Heart left ventricle (tissue), 16 donors: ENCODE data around the gene ART3. TPM values are rescaled to one million over a fixed set of nuclear protein-coding genes. Genes with fewer than 3 reads are reported as not detected.

Experiments
- ATAC-seq, 4 donors: fragments of 200-7000 bp; cut with Tn5 transposase; one replicate each; pipeline ENCODE4 v1.9.1; 2020 to 2022; ENCODE audit warnings: moderate library complexity in 4 of 4, mild to moderate bottlenecking in 3 of 4, moderate number of reproducible peaks in 1 of 4
- DNase-seq, 5 donors: peaks; one replicate each; pipeline ENCODE4 v3.0.0-alpha.2; 2020
- H3K27ac ChIP-seq, 12 donors: fragments of 200-600 bp; sonication (generic) in 4 of 12; one replicate each; pipeline versions ENCODE4 v1.5.0 to v1.8.0; 2016 to 2022; ENCODE audit warnings: mild to moderate bottlenecking in 2 of 12
- H3K27me3 ChIP-seq, 9 donors: fragments of 200-600 bp; sonication (generic) in 2 of 9; one replicate each; pipeline versions ENCODE4 v1.5.1 to v1.8.0; 2016 to 2022; ENCODE audit warnings: mild to moderate bottlenecking in 3 of 9
- H3K36me3 ChIP-seq, 9 donors: fragments of 200-600 bp; sonication (generic) in 2 of 9; one replicate each; pipeline versions ENCODE4 v1.5.0 to v1.8.0; 2018 to 2022; ENCODE audit warnings: mild to moderate bottlenecking in 2 of 9
- H3K4me1 ChIP-seq, 12 donors: fragments of 200-600 bp; sonication (generic) in 4 of 12; one replicate each; pipeline versions ENCODE4 v1.5.0 to v1.8.0; 2016 to 2022; ENCODE audit warnings: mild to moderate bottlenecking in 3 of 12
- H3K4me3 ChIP-seq, 12 donors: fragments of 200-600 bp; sonication (generic) in 4 of 12; one replicate each; pipeline versions ENCODE4 v1.5.0 to v1.8.0; 2017 to 2022; ENCODE audit warnings: mild to moderate bottlenecking in 9 of 12, moderate library complexity in 4 of 12
- H3K9me3 ChIP-seq, 12 donors: fragments of 200-600 bp; sonication (generic) in 4 of 12; one replicate each; pipeline versions ENCODE4 v1.5.0 to v1.8.0; 2016 to 2022; ENCODE audit warnings: mild to moderate bottlenecking in 1 of 12
- CTCF ChIP-seq, 12 donors: fragments of 200-600 bp; sonication (generic) in 4 of 12; IDR thresholded peaks; one replicate each; pipeline versions ENCODE4 v1.5.0 to v1.8.0; 2018 to 2022; ENCODE audit warnings: antibody characterized with exemption in 12 of 12, mild to moderate bottlenecking in 5 of 12
- POLR2A ChIP-seq, 2 donors: fragments of 450-650 bp; IDR thresholded peaks; one replicate each; pipeline ENCODE4 v1.6.1; 2017; ENCODE audit warnings: antibody characterized with exemption in 2 of 2, mild to moderate bottlenecking in 2 of 2, moderate library complexity in 2 of 2
- WGBS, 4 donors: extraction: QIAGEN DNeasy Blood & Tissue Kit in 2 of 4; methylation state at CpG; one replicate each; pipeline versions ENCODE4 v1.1.5 to v1.1.7; 2013 to 2018; 5-methylcytosine and 5-hydroxymethylcytosine counted together
- intact Hi-C, 10 donors: fragments of 100-400 bp; cut with DNase I; formaldehyde crosslinking; loops; one replicate each; pipeline versions ENCODE4 v1.11.1 to v1.14.2; 2022
- polyA plus RNA-seq, 2 donors: library from polyadenylated mRNA; stranded (reverse); fragments of 200-250 nt; gene quantifications; one replicate each; pipeline ENCODE4 v1.2.3, GENCODE V29; 2013
- total RNA-seq, 9 donors: library from RNA; depleted of rRNA in 2 of 9; stranded (reverse); fragments of >200 nt in 2 of 9; fragmentation: NEBNext Ultra II Directional in 3 of 9; extraction: Animal tissue kit (Norgen Biotek cat#: 25700) in 3 of 9; gene quantifications; one replicate each; pipeline versions ENCODE4 v1.1.0 to v1.2.4, GENCODE V29; 2016 to 2023
- donor health status: ischemic (EF 13 %, LVEDD 7.1; RV severe dilation, severe dysfunction).
- donor health status: healthy with polysubstance abuse.
- donor health status: DM: no; HTN: yes; CAD: no.
- donor health status: DM: no; HTN: no; CAD: no.
- donor health status: ischemic (EF 25% LVEDD 6.9; RV normal size, moderate dysfunction).
- donor health status: ischemic (EF 25% LVEDD 5.7; RV mildly dilated, moderate dysfunction).
- donor health status: healthy.
- donor health status: DM: yes; HTN: yes; CAD: no.
- donor health status: ischemic (EF 35%, LVEDD 5.7; RV mildly dilated, moderate dysfunction).
- donor health status: nonischemic (EF 11% LVEDD 7.7; RV severe dilation, severe dysfunction).
- donor health status: DM: yes; HTN: yes; CAD: no.
- donor health status: PGD.
- donor health status: ischemic (EF 29% LVEDD 5.4; RV normal size, mild dysfunction).
- donor health status: nonischemic (EF 23%, LVEDD 6.1; RV moderate dilation, normal function).

ART3 gene
- total and polyA plus RNA-seq, 11 donors, result 38.8 to 230 (median 73.4) TPM

- Histone ChIP-seq H3K27me3 (no peaks in the 10 kb centered on the region), H3K4me3 (peak overlapping the region in 6 of 12 donors; percentile 15 to 40 (median 30)), H3K4me1 (peaks cover 0 to 38% (median 19%) of the 10 kb centered on the region in 12 donors), H3K27ac (peak overlapping the region in 2 of 12 donors; percentile 19 to 44), H3K36me3 (no peaks in the 10 kb centered on the region), H3K9me3 (no peaks in the 10 kb centered on the region)
- peak; percentile 13 to 69 (median 56) for TF ChIP-seq CTCF (IDR thresholded peaks at IDR 0.05)
- TF ChIP-seq POLR2A (IDR thresholded peaks at IDR 0.05), result no peak
- intact Hi-C loops, result loop anchor here in 4 of 10 donors (5.0 kb wide), 2 partner anchors 90 to 95 kb away; partner anchors contain the start of gene SDAD1 (in 2 of the 4)
- peak; percentile 54 to 88 (median 88) for ATAC-seq
- 13 to 20% (median 16%) methylated on average over 11 to 13 of the region's 13 CpGs for WGBS, 4 donors
- peak in 4 of 5 donors; percentile 33 to 53 (median 40) for DNase-seq
These were observed 12.7 kb downstream of the ART3 start for GRCh38 chr4:76087007-76087769.

DNA sequence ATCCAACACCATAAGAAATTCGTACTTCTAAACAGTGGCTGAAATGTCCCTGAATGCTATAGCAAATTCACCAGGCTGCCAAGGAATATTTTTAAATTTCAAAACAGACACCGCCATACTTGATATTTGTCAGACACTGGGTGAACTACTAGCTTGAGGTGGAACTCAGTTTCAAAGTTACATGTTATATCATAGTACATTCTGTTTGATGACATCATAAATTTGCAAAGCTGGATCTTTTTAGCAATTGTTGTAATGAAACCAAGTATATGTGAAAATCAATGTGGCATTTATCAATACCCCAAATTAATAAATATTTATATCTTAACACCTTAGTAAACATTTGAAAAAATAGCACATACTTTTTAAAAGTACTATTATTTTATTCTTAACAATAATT is 14.2 kb downstream of the ART3 start:
- ATAC-seq, result no peak
- DNase-seq, result no peak
- 64 to 78% (median 75%) methylated on average over 2 of the region's 2 CpGs for WGBS, 4 donors
- H3K27ac ChIP-seq, result no peak overlapping the region
- no peak overlapping the region for H3K4me3 ChIP-seq
- H3K36me3 ChIP-seq, result no peaks in the 10 kb centered on the region
- intact Hi-C loops, result loop anchor here in 4 of 10 donors (5.0 kb wide), 2 partner anchors 91 to 96 kb away; partner anchors contain the start of gene SDAD1 (in 2 of the 4)
- H3K27me3 ChIP-seq, result no peaks in the 10 kb centered on the region
- H3K4me1 ChIP-seq, result peaks cover 0 to 34% (median 19%) of the 10 kb centered on the region in 12 donors
- TF ChIP-seq POLR2A (IDR thresholded peaks at IDR 0.05) (no peak), CTCF (IDR thresholded peaks at IDR 0.05) (no peak)
- peaks cover 0 to 4% (median 0%) of the 10 kb centered on the region in 12 donors for H3K9me3 ChIP-seq

DNA sequence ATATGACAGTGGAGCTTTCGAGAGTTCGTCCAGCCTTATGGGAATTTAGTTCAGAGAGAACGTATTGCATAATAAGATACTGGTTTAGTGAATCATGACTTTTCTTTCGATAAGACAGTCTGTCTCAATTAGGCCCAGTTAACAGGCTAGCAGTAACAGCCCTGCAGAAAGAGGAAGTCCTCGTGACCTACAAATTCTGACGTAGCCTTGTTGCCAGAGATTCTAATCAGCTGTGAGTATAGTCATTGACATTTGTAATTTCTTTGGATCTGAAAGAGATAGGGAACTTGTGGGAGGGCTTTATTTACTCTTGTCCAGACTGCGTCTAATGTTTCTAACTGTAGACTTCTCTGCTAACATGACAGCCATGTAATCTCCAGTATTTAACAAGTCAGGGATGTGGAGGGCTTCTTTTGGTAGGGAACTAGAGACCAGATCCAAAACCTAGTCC is 15.8 kb downstream of the ART3 start:
- H3K27ac ChIP-seq, result peak overlapping the region in 3 of 12 donors; percentile 14 to 63 (median 35)
- TF ChIP-seq CTCF (IDR thresholded peaks at IDR 0.05), result no peak
- TF ChIP-seq POLR2A (IDR thresholded peaks at IDR 0.05), result no peak
- DNase-seq (peak in 1 of 5 donors; percentile 22), ATAC-seq (peak; percentile 30 to 71 (median 64))
- no peaks in the 10 kb centered on the region for H3K27me3 ChIP-seq
- peaks cover 0 to 4% (median 0%) of the 10 kb centered on the region in 12 donors for H3K9me3 ChIP-seq
- H3K4me3 ChIP-seq, result no peak overlapping the region
- H3K4me1 ChIP-seq, result peaks cover 0 to 28% (median 19%) of the 10 kb centered on the region in 12 donors
- H3K36me3 ChIP-seq, result no peaks in the 10 kb centered on the region
- intact Hi-C loops, result no loop called here
- 24 to 32% (median 28%) methylated on average over 7 of the region's 7 CpGs for WGBS, 4 donors

DNA sequence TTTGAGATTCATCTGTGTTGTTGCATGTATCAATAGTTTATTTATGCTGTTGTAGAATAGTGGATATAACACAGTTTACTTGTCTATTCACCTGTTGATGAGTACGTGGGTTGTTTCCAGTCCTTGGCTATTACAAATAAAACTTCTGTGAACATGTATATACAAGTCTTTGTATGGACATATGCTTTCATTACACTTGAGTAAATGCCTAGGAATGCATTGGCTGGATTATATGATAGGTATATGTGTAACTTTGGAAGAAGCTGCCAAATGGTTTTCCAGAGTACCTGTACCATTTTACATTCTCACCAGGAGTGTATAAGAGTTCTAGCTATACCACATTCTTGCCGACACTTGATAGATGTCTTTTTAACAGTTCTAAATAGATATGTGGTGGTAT is 16.5 kb downstream of the ART3 start:
- Histone ChIP-seq H3K4me3 (no peak overlapping the region), H3K36me3 (no peaks in the 10 kb centered on the region), H3K27me3 (no peaks in the 10 kb centered on the region), H3K9me3 (peaks cover 0 to 4% (median 0%) of the 10 kb centered on the region in 12 donors), H3K4me1 (peaks cover 0 to 22% (median 17%) of the 10 kb centered on the region in 12 donors), H3K27ac (no peak overlapping the region)
- TF ChIP-seq POLR2A (IDR thresholded peaks at IDR 0.05), result no peak
- no peak for TF ChIP-seq CTCF (IDR thresholded peaks at IDR 0.05)
- DNase-seq (no peak), ATAC-seq (no peak)
- intact Hi-C loops, result no loop called here
- 66 to 84% (median 83%) methylated on average over 2 of the region's 2 CpGs for WGBS, 4 donors
